Endodermal cell (in vitro differentiated cells): ENCODE measurements around the gene SKOR1. TPM values are rescaled to one million over a fixed set of nuclear protein-coding genes. Genes with fewer than 3 reads are reported as not detected.
A peak's percentile ranks its signal among the peaks of the same experiment; 100 is the strongest.

Experiments
- DNase-seq: peaks from one replicate; pipeline ENCODE4 v3.0.0-alpha.2; 2017
- H3K27ac ChIP-seq: 2 replicates; pipeline ENCODE4 v1.5.1; 2013; ENCODE audit warnings: mild to moderate bottlenecking, low read depth, low read length, moderate library complexity
- H3K27me3 ChIP-seq: 2 replicates; pipeline ENCODE4 v1.6.1; 2013; ENCODE audit warnings: mild to moderate bottlenecking, low read length, moderate library complexity; ENCODE audit not compliant: insufficient read depth, control insufficient read depth, poor library complexity, severe bottlenecking
- H3K36me3 ChIP-seq: 2 replicates; pipeline ENCODE4 v1.7.0; 2013; ENCODE audit warnings: mild to moderate bottlenecking, low read length, moderate library complexity; ENCODE audit not compliant: control insufficient read depth, insufficient read depth
- H3K4me1 ChIP-seq: one replicate; pipeline ENCODE4 v1.7.0; 2013; ENCODE audit warnings: low read length; ENCODE audit not compliant: control insufficient read depth, insufficient read depth
- H3K4me3 ChIP-seq: 2 replicates; pipeline ENCODE4 v1.5.1; 2013; ENCODE audit warnings: mild to moderate bottlenecking, low read length, moderate library complexity
- H3K9ac ChIP-seq: 2 replicates; pipeline ENCODE4 v1.6.1; 2013; ENCODE audit warnings: mild to moderate bottlenecking, low read length, moderate library complexity; ENCODE audit not compliant: poor library complexity, severe bottlenecking; ENCODE audit errors: extremely low read depth
- H3K9me3 ChIP-seq: 2 replicates; pipeline ENCODE4 v1.6.1; 2013; ENCODE audit warnings: mild to moderate bottlenecking, low read length, moderate library complexity; ENCODE audit not compliant: control insufficient read depth
- H3K27ac Mint-ChIP-seq: 2 replicates; pipeline ENCODE4 v1.8.0; 2020; ENCODE audit warnings: mixed read lengths
- H3K27me3 Mint-ChIP-seq: 2 replicates; pipeline ENCODE4 v1.8.0; 2021; ENCODE audit warnings: mild to moderate bottlenecking, mixed read lengths; ENCODE audit not compliant: insufficient read depth
- H3K36me3 Mint-ChIP-seq: 2 replicates; pipeline ENCODE4 v1.8.0; 2020; ENCODE audit warnings: low read depth, mixed read lengths
- H3K4me1 Mint-ChIP-seq: 2 replicates; pipeline ENCODE4 v1.8.0; 2020; ENCODE audit warnings: mixed read lengths
- H3K4me3 Mint-ChIP-seq: 2 replicates; pipeline ENCODE4 v1.8.0; 2020; ENCODE audit warnings: mild to moderate bottlenecking, moderate library complexity, mixed read lengths
- H3K9me3 Mint-ChIP-seq: 2 replicates; pipeline ENCODE4 v1.8.0; 2020; ENCODE audit warnings: mild to moderate bottlenecking, mixed read lengths
- WGBS, 2 experiments: methylation state at CpG; one replicate each; pipeline versions ENCODE4 v1.1.5 to v1.1.7; 2013; ENCODE audit warnings: missing lambda C conversion rate in 2 of 2, mixed read lengths in 1 of 2; ENCODE audit not compliant: insufficient coverage in 1 of 2, insufficient read length in 1 of 2; 5-methylcytosine and 5-hydroxymethylcytosine counted together
- total RNA-seq, 2 donors: library from RNA; stranded (reverse); fragmentation: NEBNext Ultra II Directional in 1 of 2; extraction: Animal tissue kit (Norgen Biotek cat#: 25700) in 1 of 2; gene quantifications; 2 replicates in 1 of 2; 3 replicates in 1 of 2; pipeline ENCODE4 v1.2.1, GENCODE V29; 2021
- TF ChIP-seq, protein P1 (sequence below): fragments of 200-600 bp; sonication (generic); conservative IDR thresholded peaks from 2 replicates; pipeline ENCODE4 v1.5.0; 2021; ENCODE audit warnings: antibody characterized with exemption, mild to moderate bottlenecking

SKOR1 gene
- total RNA-seq, 2 donors from 2014 or later: 0.37 to 0.51 TPM

DNA sequence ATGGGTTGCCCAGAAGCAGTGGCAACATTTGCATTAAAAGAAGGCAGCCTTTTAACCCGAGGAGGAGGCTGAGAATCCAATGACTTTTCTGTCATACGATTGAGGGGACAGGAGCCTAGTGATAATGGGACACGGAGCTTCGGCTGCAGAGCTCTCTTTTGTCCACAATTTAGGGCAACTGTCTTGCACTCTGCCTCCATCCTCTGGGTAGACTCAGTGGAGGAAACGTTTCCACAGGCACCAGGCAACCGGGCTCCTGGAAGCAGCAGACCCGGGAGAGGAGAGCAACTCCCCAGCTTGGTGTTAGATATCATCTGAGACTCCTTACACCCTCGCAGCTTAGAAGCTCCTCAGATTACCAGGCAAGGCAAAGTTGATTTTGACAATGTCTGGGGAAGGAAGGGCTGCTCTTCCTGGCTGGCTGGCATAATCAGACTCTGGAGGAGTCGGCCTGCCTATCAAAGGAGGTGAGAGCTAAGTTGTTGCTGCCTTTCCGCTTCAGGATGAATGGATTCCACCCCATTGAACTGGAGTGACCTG is 58.0 kb downstream of the SKOR1 start:
- Histone ChIP-seq H3K36me3 (no peaks in the 10 kb centered on the region), H3K27ac (no peak overlapping the region), H3K27me3 (peaks cover 11% of the 10 kb centered on the region), H3K4me3 (no peak overlapping the region), H3K9me3 (no peaks in the 10 kb centered on the region), H3K9ac (no peak overlapping the region), H3K4me1 (no peaks in the 10 kb centered on the region)
- peaks cover 14% of the 10 kb centered on the region for H3K27me3 Mint-ChIP-seq
- H3K27ac Mint-ChIP-seq: no peak overlapping the region
- WGBS, 2 experiments: 56 to 72% methylated on average over 10 of the region's 10 CpGs
- no peaks in the 10 kb centered on the region for H3K9me3 Mint-ChIP-seq
- TF ChIP-seq, protein P1, sequence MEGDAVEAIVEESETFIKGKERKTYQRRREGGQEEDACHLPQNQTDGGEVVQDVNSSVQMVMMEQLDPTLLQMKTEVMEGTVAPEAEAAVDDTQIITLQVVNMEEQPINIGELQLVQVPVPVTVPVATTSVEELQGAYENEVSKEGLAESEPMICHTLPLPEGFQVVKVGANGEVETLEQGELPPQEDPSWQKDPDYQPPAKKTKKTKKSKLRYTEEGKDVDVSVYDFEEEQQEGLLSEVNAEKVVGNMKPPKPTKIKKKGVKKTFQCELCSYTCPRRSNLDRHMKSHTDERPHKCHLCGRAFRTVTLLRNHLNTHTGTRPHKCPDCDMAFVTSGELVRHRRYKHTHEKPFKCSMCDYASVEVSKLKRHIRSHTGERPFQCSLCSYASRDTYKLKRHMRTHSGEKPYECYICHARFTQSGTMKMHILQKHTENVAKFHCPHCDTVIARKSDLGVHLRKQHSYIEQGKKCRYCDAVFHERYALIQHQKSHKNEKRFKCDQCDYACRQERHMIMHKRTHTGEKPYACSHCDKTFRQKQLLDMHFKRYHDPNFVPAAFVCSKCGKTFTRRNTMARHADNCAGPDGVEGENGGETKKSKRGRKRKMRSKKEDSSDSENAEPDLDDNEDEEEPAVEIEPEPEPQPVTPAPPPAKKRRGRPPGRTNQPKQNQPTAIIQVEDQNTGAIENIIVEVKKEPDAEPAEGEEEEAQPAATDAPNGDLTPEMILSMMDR: no peak
- no peak for DNase-seq
- peaks cover 7% of the 10 kb centered on the region for H3K4me1 Mint-ChIP-seq
- H3K4me3 Mint-ChIP-seq: no peak overlapping the region
- H3K36me3 Mint-ChIP-seq: no peaks in the 10 kb centered on the region

DNA sequence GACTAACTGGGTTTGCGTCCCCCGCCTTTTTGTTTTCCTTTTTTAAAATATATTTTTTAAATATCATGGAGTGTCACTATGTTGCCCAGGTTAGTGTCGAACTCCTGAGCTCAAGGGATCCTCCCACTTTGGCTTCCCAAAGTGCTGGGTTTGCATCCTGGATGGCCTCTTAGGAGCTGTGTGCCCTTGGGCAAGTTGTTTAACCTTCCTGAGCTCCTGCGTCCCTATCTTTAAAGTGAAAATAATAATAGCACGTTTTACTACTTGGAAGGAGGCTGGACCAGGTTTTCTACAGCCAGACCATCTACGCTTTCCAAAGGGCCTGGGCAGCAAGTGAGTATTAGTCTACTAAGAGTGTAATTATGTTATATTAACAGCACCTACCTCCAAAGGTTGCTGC is 58.7 kb downstream of the SKOR1 start:
- H3K27ac ChIP-seq: peak overlapping the region; percentile 3
- peak overlapping the region; percentile 39 for H3K27ac Mint-ChIP-seq
- H3K36me3 ChIP-seq: no peaks in the 10 kb centered on the region
- no peaks in the 10 kb centered on the region for H3K4me1 ChIP-seq
- peaks cover 11% of the 10 kb centered on the region for H3K27me3 ChIP-seq
- peaks cover 18% of the 10 kb centered on the region for H3K27me3 Mint-ChIP-seq
- no peak for DNase-seq
- H3K4me1 Mint-ChIP-seq: peaks cover 7% of the 10 kb centered on the region
- TF ChIP-seq, protein P1: no peak
- H3K4me3 Mint-ChIP-seq: peak overlapping the region; percentile 58
- 79 to 100% methylated on average over 3 to 6 of the region's 6 CpGs for WGBS, 2 experiments
- peak overlapping the region; percentile 74 for H3K4me3 ChIP-seq
- no peaks in the 10 kb centered on the region for H3K9me3 ChIP-seq
- H3K36me3 Mint-ChIP-seq: no peaks in the 10 kb centered on the region
- peak overlapping the region; percentile 52 for H3K9ac ChIP-seq
- H3K9me3 Mint-ChIP-seq: no peaks in the 10 kb centered on the region

Other genes starting within 250 kb of the SKOR1 start
- not detected for gene RNU6-1, start 14.5 kb downstream of the SKOR1 start, total RNA-seq
- gene PIAS1, start 228.8 kb downstream of the SKOR1 start, total RNA-seq: 10 to 100 TPM; 38.0 to 40.1 TPM